ENCODE results near the gene RELB.

The RELB gene

GRCh38 chr19:45058622-45059159 lies 57.4 kb downstream of the RELB start:
- DNase-seq (ENCODE audit: low read depth in 2 of 2): no peak

- DNase-seq (ENCODE audit: low read depth in 2 of 2): peak; percentile 63 to 80
Observed at GRCh38 chr19:45059258-45059965, 58.1 kb downstream of the RELB start.

- no peak for DNase-seq (ENCODE audit: low read depth in 2 of 2)
Observed at GRCh38 chr19:45061965-45062364, 60.7 kb downstream of the RELB start.

- DNase-seq (ENCODE audit: low read depth in 2 of 2): no peak
Observed at GRCh38 chr19:45063851-45064801, 62.9 kb downstream of the RELB start.

GRCh38 chr19:45066921-45067661 lies 65.8 kb downstream of the RELB start:
- DNase-seq (ENCODE audit: low read depth in 2 of 2): no peak

DNA sequence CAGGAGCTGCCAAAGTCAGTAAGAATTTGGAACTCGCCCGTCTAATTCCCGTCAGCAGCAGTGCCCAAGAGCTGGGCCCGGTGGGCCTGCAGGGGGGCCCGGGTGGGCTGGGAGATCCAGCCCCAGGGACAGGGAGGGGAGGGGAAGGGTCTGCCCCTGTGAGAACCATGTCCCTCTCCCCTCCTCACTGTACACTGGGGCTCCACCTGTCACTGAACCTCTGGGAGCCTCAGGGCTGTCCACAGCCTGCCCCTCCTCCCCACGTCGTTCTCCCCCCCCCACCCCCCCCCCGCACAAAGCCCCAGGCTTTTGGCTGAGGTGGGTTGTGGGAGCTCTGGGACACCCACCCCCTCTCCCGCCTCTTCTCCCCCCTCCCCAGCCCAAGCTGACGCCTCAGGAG lies 66.8 kb downstream of the RELB start:
- no peak for DNase-seq (ENCODE audit: low read depth in 2 of 2)

GRCh38 chr19:45069056-45069455 lies 67.8 kb downstream of the RELB start:
- no peak for DNase-seq (ENCODE audit: low read depth in 2 of 2)

DNA sequence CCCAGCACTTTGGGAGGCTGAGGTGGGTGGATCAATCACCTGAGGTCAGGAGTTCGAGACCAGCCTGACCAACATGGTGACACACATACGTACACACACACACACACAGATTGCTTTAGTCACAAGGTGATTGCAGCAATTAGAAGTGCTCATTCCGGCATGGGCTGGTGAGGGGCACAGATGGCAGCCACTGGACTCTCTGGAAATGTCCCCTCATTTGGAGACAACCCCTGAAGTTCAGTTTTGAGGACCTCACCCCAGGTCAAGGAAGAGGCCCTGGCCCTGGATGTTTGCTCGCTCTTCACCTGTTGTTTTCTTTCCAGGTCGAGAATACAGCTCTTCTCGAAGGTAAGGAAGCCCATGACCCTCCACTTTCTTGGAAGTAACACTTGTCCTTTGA lies 69.0 kb downstream of the RELB start:
- DNase-seq (ENCODE audit: low read depth in 2 of 2): no peak

GRCh38 chr19:45070861-45071544 lies 69.7 kb downstream of the RELB start:
- no peak for DNase-seq (ENCODE audit: low read depth in 2 of 2)

- DNase-seq (ENCODE audit: low read depth in 2 of 2): no peak
Observed at GRCh38 chr19:45071545-45071938, 70.3 kb downstream of the RELB start.

GRCh38 chr19:45071969-45072790 lies 70.9 kb downstream of the RELB start:
- DNase-seq (ENCODE audit: low read depth in 2 of 2): no peak

- no peak for DNase-seq (ENCODE audit: low read depth in 2 of 2)
Observed at GRCh38 chr19:45074744-45075300, 73.6 kb downstream of the RELB start.

DNA sequence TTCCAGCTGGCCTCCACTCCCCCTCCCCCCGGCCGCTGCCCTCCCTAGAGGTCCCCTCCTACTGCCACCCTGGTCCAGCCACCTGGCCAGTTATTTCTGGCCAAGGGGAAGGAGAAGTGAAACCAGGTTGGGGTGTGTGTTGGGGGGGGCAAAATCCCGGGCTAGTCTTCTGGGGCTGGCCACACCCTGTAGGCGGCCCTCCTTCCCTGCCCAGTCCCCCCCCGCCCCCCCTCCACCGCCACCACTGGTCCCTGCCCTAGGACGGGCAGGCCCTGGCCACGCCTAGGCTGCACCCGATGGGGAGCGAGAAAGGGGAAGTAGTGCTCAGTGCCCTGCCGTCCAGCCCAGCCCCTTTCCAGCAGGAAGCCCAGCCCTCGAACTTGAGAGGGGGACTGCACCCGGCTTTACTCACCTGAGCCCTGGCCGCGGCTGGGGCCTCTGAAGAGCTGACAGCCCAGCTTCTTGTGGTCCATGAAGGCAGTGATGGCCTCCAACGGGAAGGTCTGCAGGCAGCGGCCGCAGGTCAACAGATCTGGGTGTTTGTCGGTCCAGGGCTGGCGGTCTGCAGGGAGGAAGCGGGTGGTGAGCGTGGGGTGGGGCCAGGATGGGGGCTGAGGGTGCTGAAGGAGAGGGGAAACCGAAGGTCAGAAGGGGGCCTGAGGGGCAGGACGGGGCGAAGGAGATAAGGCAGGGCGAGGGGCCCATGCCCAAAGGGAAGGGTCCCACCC lies 74.2 kb downstream of the RELB start:
- DNase-seq (ENCODE audit: low read depth in 2 of 2): no peak

DNA sequence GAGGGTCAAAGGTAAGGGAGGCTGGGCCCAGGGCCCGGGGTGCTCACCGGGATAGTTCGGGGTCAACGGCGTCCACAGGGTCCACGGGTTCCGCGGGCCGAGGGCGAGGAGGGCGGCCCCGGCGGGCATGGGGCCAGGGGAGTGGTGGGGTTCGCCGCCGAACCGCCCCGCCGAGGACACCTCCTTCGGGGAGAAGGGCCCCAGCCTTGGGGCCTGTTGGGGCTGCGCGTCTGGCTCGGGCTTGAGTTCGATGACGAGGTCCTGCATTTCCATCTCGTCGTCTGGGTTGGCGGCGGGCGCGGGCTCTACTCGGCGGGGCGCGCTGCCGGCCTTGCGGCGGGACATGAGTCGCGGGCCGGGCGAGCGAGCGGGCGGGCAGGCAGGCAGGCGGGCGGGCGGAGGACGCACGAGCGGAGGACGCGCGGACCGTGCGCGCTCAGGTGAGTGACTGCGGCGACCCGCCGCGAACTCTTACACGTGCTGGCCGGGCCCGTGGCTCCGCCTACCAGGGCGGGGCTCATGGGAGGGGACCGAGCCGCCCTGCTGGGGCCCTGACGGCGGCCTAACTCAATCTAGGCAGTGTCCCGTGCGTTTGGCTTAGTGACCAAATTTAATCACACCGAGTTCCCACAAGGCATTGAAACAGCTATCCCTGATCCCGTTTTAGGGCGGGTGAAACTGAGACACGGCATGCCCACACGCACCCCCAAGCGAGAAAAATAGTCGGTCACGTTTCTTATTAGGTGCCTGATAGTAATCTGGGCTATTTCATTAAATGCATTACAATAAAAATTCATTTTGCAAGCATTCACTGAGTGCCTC lies 75.0 kb downstream of the RELB start, which contains the start of gene ZNF296:
Gene ZNF296 (minus strand): TSS at position 450 of the 822 bp plus-strand sequence. CDS start 105 bp downstream, at position 345.
- DNase-seq (ENCODE audit: low read depth in 2 of 2): peak; percentile 56 to 62

DNA sequence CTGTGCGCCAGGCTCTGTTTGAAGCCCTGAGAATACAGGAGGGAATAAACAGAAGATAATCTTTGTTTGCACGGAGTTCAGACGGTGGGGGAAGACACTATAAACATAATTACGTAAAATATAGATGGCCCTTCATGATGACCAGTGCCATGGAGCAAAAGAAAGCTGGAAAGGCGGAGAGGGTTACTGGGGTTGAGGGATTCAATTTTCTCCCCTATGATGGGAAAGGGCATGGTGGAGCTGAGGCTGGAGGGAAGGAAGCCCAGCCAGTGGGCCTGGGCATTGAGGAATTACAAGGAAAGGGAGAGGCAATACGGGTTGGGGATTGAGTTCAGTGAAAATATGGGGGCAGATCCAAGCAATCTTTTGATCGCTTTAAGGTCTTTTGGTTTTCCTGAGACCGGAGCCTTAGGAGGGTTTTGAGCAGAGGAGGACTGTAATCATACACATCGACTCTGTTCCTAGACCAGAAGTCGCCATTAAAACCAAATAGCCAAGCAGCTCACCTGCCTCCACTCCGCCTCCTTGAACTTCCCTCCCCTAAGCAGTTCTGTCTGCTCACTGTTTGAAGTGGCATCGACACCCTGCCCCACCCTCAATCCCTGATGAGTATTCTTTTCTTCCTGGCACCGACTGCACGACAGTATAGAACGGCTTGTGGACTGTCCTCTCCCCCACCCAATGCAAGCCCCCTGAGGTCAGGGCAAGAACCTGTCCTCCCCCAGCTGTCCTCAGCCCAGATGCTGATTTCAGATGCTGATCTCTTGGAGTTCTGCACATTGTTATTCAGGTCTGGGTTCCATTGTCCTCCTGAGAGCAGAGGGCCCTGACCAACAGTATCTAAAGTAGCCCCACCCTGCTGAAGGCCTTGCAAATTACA lies 75.8 kb downstream of the RELB start:
- no peak for DNase-seq (ENCODE audit: low read depth in 2 of 2)

DNA sequence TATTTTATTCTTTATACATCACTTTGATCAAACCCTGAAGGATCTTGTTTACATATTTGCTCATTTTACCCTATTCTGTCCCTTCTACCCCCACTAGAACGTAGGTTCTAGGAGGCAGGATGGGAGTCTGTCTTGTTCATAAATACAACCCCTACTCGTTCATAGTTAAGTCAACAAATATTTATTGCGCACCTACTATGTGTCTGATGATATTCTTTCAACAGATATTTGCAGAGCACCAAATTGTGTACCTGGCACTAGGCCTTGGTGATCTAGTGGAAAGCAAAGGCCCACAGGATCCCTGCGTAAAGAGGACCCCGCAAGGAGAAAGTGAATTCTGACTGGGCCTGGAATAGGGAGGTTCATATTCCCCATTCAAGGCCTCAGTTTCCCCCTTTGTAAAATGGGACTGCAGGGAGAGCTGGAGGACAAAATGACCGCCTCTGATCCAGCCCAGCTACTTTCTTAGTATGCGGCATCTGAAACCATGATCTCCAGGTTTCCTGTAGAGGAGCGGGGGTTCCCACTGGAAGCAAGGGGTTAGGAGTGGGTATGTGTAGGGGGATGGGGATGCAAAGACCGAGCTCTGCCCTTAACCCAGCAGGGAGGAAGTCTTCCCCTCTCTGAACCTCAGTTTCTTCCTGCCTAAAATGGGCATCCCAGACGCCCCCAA lies 77.3 kb downstream of the RELB start:
- no peak for DNase-seq (ENCODE audit: low read depth in 2 of 2)
